Measurements from ENCODE around the gene PIEZO2. TPM values are rescaled to one million over a fixed set of nuclear protein-coding genes. Genes with fewer than 3 reads are reported as not detected.

PIEZO2 gene
- total RNA-seq, 4 donors from 2014 or later = 2.4 to 5.2 (median 3.3) TPM

DNA sequence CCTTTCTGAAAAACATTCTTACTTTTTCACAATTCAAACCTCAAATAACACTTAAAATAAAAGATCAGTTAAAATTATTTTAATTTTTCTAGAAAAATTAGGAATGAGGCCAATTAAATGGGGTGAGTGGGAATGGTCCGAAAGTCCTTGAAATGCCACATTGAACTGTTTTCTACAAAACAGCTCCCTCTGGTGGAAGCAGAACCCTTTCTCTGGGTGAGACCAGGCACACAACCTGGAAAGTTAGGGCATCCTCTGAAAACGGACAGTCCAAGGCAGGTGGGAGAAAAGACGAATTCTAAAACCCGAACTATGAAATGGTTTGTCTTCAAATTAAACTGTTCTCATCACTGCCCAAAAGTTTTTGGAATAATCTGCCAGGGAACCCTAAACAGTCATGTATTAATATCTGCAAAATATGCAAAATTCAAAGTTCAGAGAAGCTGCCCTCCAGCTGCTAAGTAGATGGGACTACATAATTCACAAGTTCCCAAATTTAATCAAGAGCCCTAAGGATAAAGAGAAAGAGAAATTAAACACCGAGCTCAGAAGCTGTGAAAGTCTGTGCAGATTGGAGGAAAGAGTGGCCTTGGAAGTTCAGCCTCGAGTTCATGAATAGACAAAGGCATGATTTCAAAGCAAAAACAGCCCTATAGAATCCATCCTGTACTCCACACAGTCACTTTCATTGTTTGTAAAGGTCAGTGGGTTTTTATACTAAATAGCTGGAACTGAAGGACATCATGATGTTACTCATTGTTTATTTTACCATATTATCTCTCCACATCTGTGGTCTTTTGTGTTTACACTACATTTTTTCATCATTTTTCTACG is 108.3 kb downstream of the PIEZO2 start:
- TF ChIP-seq EP300 (IDR thresholded peaks at IDR 0.05) (no peak), POLR2AphosphoS5 (IDR thresholded peaks at IDR 0.05) (no peak), POLR2A (IDR thresholded peaks at IDR 0.05; ENCODE audit: low read depth) (no peak)
- TF ChIP-seq, protein P1, sequence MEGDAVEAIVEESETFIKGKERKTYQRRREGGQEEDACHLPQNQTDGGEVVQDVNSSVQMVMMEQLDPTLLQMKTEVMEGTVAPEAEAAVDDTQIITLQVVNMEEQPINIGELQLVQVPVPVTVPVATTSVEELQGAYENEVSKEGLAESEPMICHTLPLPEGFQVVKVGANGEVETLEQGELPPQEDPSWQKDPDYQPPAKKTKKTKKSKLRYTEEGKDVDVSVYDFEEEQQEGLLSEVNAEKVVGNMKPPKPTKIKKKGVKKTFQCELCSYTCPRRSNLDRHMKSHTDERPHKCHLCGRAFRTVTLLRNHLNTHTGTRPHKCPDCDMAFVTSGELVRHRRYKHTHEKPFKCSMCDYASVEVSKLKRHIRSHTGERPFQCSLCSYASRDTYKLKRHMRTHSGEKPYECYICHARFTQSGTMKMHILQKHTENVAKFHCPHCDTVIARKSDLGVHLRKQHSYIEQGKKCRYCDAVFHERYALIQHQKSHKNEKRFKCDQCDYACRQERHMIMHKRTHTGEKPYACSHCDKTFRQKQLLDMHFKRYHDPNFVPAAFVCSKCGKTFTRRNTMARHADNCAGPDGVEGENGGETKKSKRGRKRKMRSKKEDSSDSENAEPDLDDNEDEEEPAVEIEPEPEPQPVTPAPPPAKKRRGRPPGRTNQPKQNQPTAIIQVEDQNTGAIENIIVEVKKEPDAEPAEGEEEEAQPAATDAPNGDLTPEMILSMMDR (IDR thresholded peaks at IDR 0.05) = peak; percentile 51 to 72 (median 59)
- Histone ChIP-seq H3K36me3 (no peaks in the 10 kb centered on the region), H3K4me1 (no peaks in the 10 kb centered on the region), H3K27ac (replicated peaks in 1 of 4) (no peak overlapping the region), H3K4me3 (no peak overlapping the region), H3K9me3 (no peaks in the 10 kb centered on the region), H3K27me3 (peaks cover 0 to 5% (median 0%) of the 10 kb centered on the region in 4 donors)
- intact Hi-C loops (cut with DNase I) = loop anchor here (2.0 kb wide), 1 partner anchor 190 kb away; no protein-coding TSS in a partner anchor
- 47% methylated on average over 7 of the region's 7 CpGs for WGBS
- DNase-seq (ENCODE audit: extremely low spot score) = no peak

GRCh38 chr18:11040359-11040758 is 109.0 kb downstream of the PIEZO2 start:
- H3K27ac ChIP-seq (replicated peaks in 1 of 4) = no peak overlapping the region
- H3K27me3 ChIP-seq = peaks cover 0 to 5% (median 0%) of the 10 kb centered on the region in 4 donors
- H3K36me3 ChIP-seq = no peaks in the 10 kb centered on the region
- intact Hi-C loops (cut with DNase I) = loop anchor here (2.0 kb wide), 1 partner anchor 190 kb away; no protein-coding TSS in a partner anchor
- WGBS = 70% methylated on average over 4 of the region's 4 CpGs
- H3K4me1 ChIP-seq = no peaks in the 10 kb centered on the region
- H3K9me3 ChIP-seq = no peaks in the 10 kb centered on the region
- TF ChIP-seq, protein P1 (IDR thresholded peaks at IDR 0.05) = no peak
- TF ChIP-seq POLR2AphosphoS5 (IDR thresholded peaks at IDR 0.05) (no peak), EP300 (IDR thresholded peaks at IDR 0.05) (no peak), POLR2A (IDR thresholded peaks at IDR 0.05; ENCODE audit: low read depth) (no peak)
- H3K4me3 ChIP-seq = no peak overlapping the region
- DNase-seq (ENCODE audit: extremely low spot score) = no peak

- Histone ChIP-seq H3K9me3 (no peaks in the 10 kb centered on the region), H3K36me3 (no peaks in the 10 kb centered on the region), H3K4me1 (no peaks in the 10 kb centered on the region), H3K27me3 (peaks cover 0 to 9% (median 0%) of the 10 kb centered on the region in 4 donors), H3K27ac (replicated peaks in 1 of 4) (no peak overlapping the region), H3K4me3 (no peak overlapping the region)
- DNase-seq (ENCODE audit: extremely low spot score) = no peak
- WGBS = 67% methylated on average over 3 of the region's 3 CpGs
- TF ChIP-seq EP300 (IDR thresholded peaks at IDR 0.05) (no peak), POLR2A (IDR thresholded peaks at IDR 0.05; ENCODE audit: low read depth) (no peak), POLR2AphosphoS5 (IDR thresholded peaks at IDR 0.05) (no peak)
- TF ChIP-seq, protein P1 (IDR thresholded peaks at IDR 0.05) = no peak
- intact Hi-C loops (cut with DNase I) = no loop called here
Observed at GRCh38 chr18:11037533-11038240, 111.7 kb downstream of the PIEZO2 start.

DNA sequence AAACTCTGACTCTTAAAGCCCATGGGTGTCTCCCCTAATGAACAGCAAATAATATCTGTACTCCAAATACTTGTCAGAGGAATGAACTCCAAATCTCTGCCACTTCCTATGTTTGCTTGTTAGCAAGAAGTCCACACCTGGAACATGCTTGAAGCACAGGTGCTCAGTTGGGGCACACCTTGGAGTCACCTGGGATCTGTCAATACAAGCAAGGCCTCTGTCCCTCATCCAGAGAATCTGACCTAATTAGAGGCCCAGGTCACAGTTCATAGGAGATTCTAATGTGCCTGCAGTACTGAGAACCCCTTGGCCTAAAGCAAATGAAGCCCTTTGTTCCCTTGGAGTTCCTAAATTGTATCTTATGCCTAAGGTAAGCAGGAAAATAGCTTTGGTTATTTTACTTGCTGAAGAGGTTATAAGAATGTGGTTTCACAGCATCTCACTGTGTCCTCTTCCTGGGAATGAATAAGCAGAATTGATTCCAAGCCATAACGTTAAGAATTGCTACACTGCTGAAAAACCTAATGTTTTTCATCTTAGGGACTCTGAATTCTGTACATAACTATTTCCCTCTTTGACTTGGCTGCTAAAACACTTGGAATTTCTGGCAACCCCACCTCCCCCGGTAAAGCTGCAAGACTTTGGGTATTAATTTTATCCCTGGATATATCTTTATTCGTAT is 113.4 kb downstream of the PIEZO2 start:
- Histone ChIP-seq H3K9me3 (no peaks in the 10 kb centered on the region), H3K36me3 (no peaks in the 10 kb centered on the region), H3K27ac (replicated peaks in 1 of 4) (no peak overlapping the region), H3K4me3 (no peak overlapping the region), H3K27me3 (peaks cover 0 to 4% (median 0%) of the 10 kb centered on the region in 4 donors), H3K4me1 (no peaks in the 10 kb centered on the region)
- WGBS = 75% methylated on average over 3 of the region's 3 CpGs
- DNase-seq (ENCODE audit: extremely low spot score) = no peak
- TF ChIP-seq, protein P1 (IDR thresholded peaks at IDR 0.05) = no peak
- no peak for TF ChIP-seq POLR2AphosphoS5 (IDR thresholded peaks at IDR 0.05)
- TF ChIP-seq POLR2A (IDR thresholded peaks at IDR 0.05; ENCODE audit: low read depth) = no peak
- no peak for TF ChIP-seq EP300 (IDR thresholded peaks at IDR 0.05)
- intact Hi-C loops (cut with DNase I) = no loop called here
